ENCODE measurements around the gene EPHA4. TPM values are rescaled to one million over a fixed set of nuclear protein-coding genes. Genes with fewer than 3 reads are reported as not detected.

Gene EPHA4
- polyA plus RNA-seq, 2 of the 4 experiments (the other 2 are of a cell fraction) = 0.54 to 1.1 TPM

- WGBS (ENCODE audit: missing lambda C conversion rate) = 13% methylated on average over 5 of the region's 5 CpGs
- DNase-seq (ENCODE audit: low read depth in 1 of 2, low spot score in 1 of 2) (no peak), ATAC-seq (no peak), FAIRE-seq (no peak)
- Histone ChIP-seq H3K4me1 (no peaks in the 10 kb centered on the region), H3K9me3 (no peaks in the 10 kb centered on the region), H3K4me3 (no peak overlapping the region), H3K4me2 (no peak overlapping the region), H3K27ac (no peak overlapping the region)
- ChIA-PET POLR2A (interaction anchor here (0.6 kb wide), 1 partner anchor 1417 kb away, joined by 3 read pairs; no protein-coding TSS in a partner anchor), CTCF (interaction anchor here (2.3 kb wide), 1 partner anchor 13 kb away, joined by 5 read pairs; no protein-coding TSS in a partner anchor)
- TF ChIP-seq JUN (IDR thresholded peaks at IDR 0.05) = no peak
- no peak for TF ChIP-seq EP300 (IDR thresholded peaks at IDR 0.05)
- TF ChIP-seq USF2 (IDR thresholded peaks at IDR 0.05) = no peak
- TF ChIP-seq FOSL2 (IDR thresholded peaks at IDR 0.05) = no peak
- no peak for TF ChIP-seq FOSL2 (CRISPR knock-in tag; IDR thresholded peaks at IDR 0.05)
- no peak for TF ChIP-seq ELK1 (IDR thresholded peaks at IDR 0.05; ENCODE audit: low read depth, low read length)
- TF ChIP-seq PHF8 (IDR thresholded peaks at IDR 0.05; ENCODE audit: borderline replicate concordance, low read depth) = no peak
- no peak for TF ChIP-seq ESRRA (IDR thresholded peaks at IDR 0.05; ENCODE audit: borderline replicate concordance, low read length)
- TF ChIP-seq HOXB13 (CRISPR knock-in tag; IDR thresholded peaks at IDR 0.05; ENCODE audit: low read depth) = no peak
- TF ChIP-seq TP53 (CRISPR knock-in tag; IDR thresholded peaks at IDR 0.05) = no peak
- no peak for TF ChIP-seq CHD4 (IDR thresholded peaks at IDR 0.05; ENCODE audit: borderline replicate concordance)
- TF ChIP-seq MAZ (IDR thresholded peaks at IDR 0.05; ENCODE audit: borderline replicate concordance, low read depth, low read length) = no peak
- TF ChIP-seq RAD21 (conservative IDR thresholded peaks at IDR 0.05 in 1 of 2, IDR thresholded peaks at IDR 0.05 in 1 of 2) = no peak
- TF ChIP-seq HES2 (IDR thresholded peaks at IDR 0.05) = no peak
These were observed 12.1 kb downstream of the EPHA4 start for GRCh38 chr2:221559991-221560390.

- FAIRE-seq (no peak), DNase-seq (ENCODE audit: low read depth in 1 of 2, low spot score in 1 of 2) (no peak), ATAC-seq (no peak)
- H3K9me3 ChIP-seq = no peaks in the 10 kb centered on the region
- H3K27ac ChIP-seq = no peak overlapping the region
- H3K4me1 ChIP-seq = no peaks in the 10 kb centered on the region
- no peak overlapping the region for H3K4me3 ChIP-seq
- 26% methylated on average over 3 of the region's 3 CpGs for WGBS (ENCODE audit: missing lambda C conversion rate)
- H3K4me2 ChIP-seq = no peak overlapping the region
- CTCF ChIA-PET = interaction anchor here (0.6 to 2.3 kb wide), 2 partner anchors 15 to 1722 kb away, joined by 4 to 5 read pairs; no protein-coding TSS in a partner anchor
- no peak for TF ChIP-seq REST (IDR thresholded peaks at IDR 0.05)
- TF ChIP-seq HOXB13 (CRISPR knock-in tag; IDR thresholded peaks at IDR 0.05; ENCODE audit: low read depth) = no peak
- TF ChIP-seq RARB (CRISPR knock-in tag; IDR thresholded peaks at IDR 0.05) = no peak
- TF ChIP-seq CBX8 (IDR thresholded peaks at IDR 0.05) = no peak
- no peak for TF ChIP-seq BCL3 (IDR thresholded peaks at IDR 0.05)
- no peak for TF ChIP-seq ELK1 (IDR thresholded peaks at IDR 0.05; ENCODE audit: low read depth, low read length)
- TF ChIP-seq NR3C1 (IDR thresholded peaks at IDR 0.05) = no peak
- no peak for TF ChIP-seq ZFP36 (IDR thresholded peaks at IDR 0.05; ENCODE audit: borderline replicate concordance, partially characterized antibody)
- POLR2A ChIA-PET = no interaction called here
These were observed 14.0 kb downstream of the EPHA4 start for GRCh38 chr2:221558107-221558506.
